Stimulated activated naive B cell treated with anti-CD40 and anti-IgM and Interleukin-4, amounts not matched to agents 10 μg/mL and 1 μg/mL and 100 μg/mL, for 72 hours (primary cell): Measurements from ENCODE around the gene HPSE.
A peak's percentile ranks its signal among the peaks of the same experiment; 100 is the strongest.

ENCODE experiments used
- ATAC-seq, 2 donors: fragments of 150-1000 bp; cut with Tn5 transposase; replicated peaks; 2 replicates each; pipeline ENCODE4 v1.10.0; 2021; ENCODE audit warnings: moderate library complexity in 1 of 2
- DNase-seq: peaks from one replicate; pipeline ENCODE4 v3.0.0; 2021
- H3K27ac Mint-ChIP-seq: one replicate; pipeline ENCODE4 v1.8.0; 2022; ENCODE audit warnings: mild to moderate bottlenecking, mixed read lengths
- H3K27me3 Mint-ChIP-seq, 2 donors: one replicate each; pipeline ENCODE4 v1.8.0; 2022; ENCODE audit warnings: mixed read lengths in 2 of 2
- H3K36me3 Mint-ChIP-seq, 2 donors: one replicate each; pipeline ENCODE4 v1.8.0; 2022; ENCODE audit warnings: mixed read lengths in 2 of 2, mild to moderate bottlenecking in 1 of 2
- H3K4me1 Mint-ChIP-seq, 2 donors: one replicate each; pipeline ENCODE4 v1.8.0; 2022; ENCODE audit warnings: mixed read lengths in 2 of 2, mild to moderate bottlenecking in 1 of 2
- H3K4me3 Mint-ChIP-seq, 2 donors: one replicate each; pipeline ENCODE4 v1.8.0; 2022; ENCODE audit warnings: mild to moderate bottlenecking in 2 of 2, mixed read lengths in 2 of 2, moderate library complexity in 1 of 2
- H3K9me3 Mint-ChIP-seq, 2 donors: one replicate each; pipeline ENCODE4 v1.8.0; 2022; ENCODE audit warnings: mixed read lengths in 2 of 2, mild to moderate bottlenecking in 1 of 2

The HPSE gene

GRCh38 chr4:83334425-83335241, at the start of gene HPSE:
TSS of gene HPSE (minus strand) at chr4:83334848. CDS start at chr4:83334782, 66 bp downstream.
- DNase-seq (peak; percentile 15), ATAC-seq (peak; percentile 82 to 87)
- H3K9me3 Mint-ChIP-seq = peaks cover 0 to 4% of the 10 kb centered on the region in 2 donors
- peaks cover 2 to 3% of the 10 kb centered on the region in 2 donors for H3K36me3 Mint-ChIP-seq
- H3K4me3 Mint-ChIP-seq = peak within 1 kb of the TSS; percentile 91 to 93
- peaks cover 10 to 25% of the 10 kb centered on the region in 2 donors for H3K4me1 Mint-ChIP-seq
- peak within 1 kb of the TSS; percentile 25 for H3K27ac Mint-ChIP-seq
- peaks cover 12% of the 10 kb centered on the region in 2 donors for H3K27me3 Mint-ChIP-seq

GRCh38 chr4:83382850-83383249, 48.2 kb upstream of the HPSE start:
- Mint-ChIP-seq H3K4me1 (peaks cover 13 to 23% of the 10 kb centered on the region in 2 donors), H3K36me3 (peaks cover 12 to 18% of the 10 kb centered on the region in 2 donors), H3K9me3 (peaks cover 8 to 24% of the 10 kb centered on the region in 2 donors), H3K27me3 (no peaks in the 10 kb centered on the region), H3K4me3 (no peak overlapping the region), H3K27ac (no peak overlapping the region)
- ATAC-seq = no peak
- DNase-seq = no peak

GRCh38 chr4:83381173-83381572, 46.5 kb upstream of the HPSE start:
- H3K4me3 Mint-ChIP-seq = no peak overlapping the region
- no peak overlapping the region for H3K27ac Mint-ChIP-seq
- no peak for DNase-seq
- H3K27me3 Mint-ChIP-seq = no peaks in the 10 kb centered on the region
- H3K9me3 Mint-ChIP-seq = peaks cover 14 to 34% of the 10 kb centered on the region in 2 donors
- ATAC-seq = no peak
- peaks cover 14 to 29% of the 10 kb centered on the region in 2 donors for H3K36me3 Mint-ChIP-seq
- peaks cover 3 to 7% of the 10 kb centered on the region in 2 donors for H3K4me1 Mint-ChIP-seq

GRCh38 chr4:83378419-83378818, 43.8 kb upstream of the HPSE start:
- Mint-ChIP-seq H3K4me3 (no peak overlapping the region), H3K27me3 (no peaks in the 10 kb centered on the region), H3K27ac (no peak overlapping the region), H3K4me1 (no peaks in the 10 kb centered on the region), H3K36me3 (peaks cover 18 to 34% of the 10 kb centered on the region in 2 donors), H3K9me3 (peaks cover 19 to 39% of the 10 kb centered on the region in 2 donors)
- DNase-seq = peak; percentile 13
- no peak for ATAC-seq

DNA sequence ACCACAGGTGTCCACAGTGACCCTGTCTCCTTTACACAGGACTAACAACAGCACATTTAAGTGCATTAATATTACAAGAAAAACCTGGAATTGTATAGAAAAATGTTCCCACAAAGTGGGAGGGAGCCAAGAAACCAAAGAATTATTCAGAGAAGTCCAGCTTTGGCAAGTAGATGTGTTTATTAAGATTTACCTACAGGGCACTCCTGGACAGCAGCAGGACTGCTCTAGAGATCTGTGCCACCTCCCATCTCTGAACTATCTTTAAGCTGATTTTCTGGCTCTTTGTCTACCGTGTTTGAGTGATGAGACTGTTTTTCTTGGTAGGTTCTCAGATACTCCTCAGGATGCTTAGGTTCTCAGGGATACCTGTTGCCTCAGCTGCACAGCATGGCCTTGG, 38.3 kb upstream of the HPSE start:
- ATAC-seq = no peak
- no peak overlapping the region for H3K4me3 Mint-ChIP-seq

DNA sequence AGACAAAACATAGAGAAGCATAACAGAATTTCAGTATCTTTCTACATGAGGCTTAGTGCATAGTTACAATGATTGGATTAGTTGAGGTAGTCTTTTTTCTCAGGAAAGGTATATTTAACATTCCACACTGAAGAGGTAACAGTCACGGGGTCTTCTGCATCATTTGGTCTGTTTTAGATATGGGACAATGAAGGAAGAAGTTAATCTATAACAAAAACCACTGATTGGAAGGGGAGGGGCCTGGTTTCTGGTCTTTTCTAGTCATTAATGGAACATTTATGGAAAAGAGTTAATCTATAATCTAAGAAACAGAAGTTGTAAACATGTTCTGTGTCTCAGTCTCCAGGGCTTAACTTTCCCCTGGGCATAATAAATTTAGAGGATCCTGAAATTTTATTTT, 37.3 kb upstream of the HPSE start:
- no peak overlapping the region for H3K27ac Mint-ChIP-seq
- peaks cover 6 to 14% of the 10 kb centered on the region in 2 donors for H3K4me1 Mint-ChIP-seq
- DNase-seq (no peak), ATAC-seq (no peak)
- no peak overlapping the region for H3K4me3 Mint-ChIP-seq
- peaks cover 9% of the 10 kb centered on the region in 2 donors for H3K9me3 Mint-ChIP-seq
- H3K27me3 Mint-ChIP-seq = no peaks in the 10 kb centered on the region
- H3K36me3 Mint-ChIP-seq = peaks cover 7 to 8% of the 10 kb centered on the region in 2 donors

More for the DNA sequence above, 38.3 kb upstream of the HPSE start:
- peaks cover 6 to 14% of the 10 kb centered on the region in 2 donors for H3K4me1 Mint-ChIP-seq
- peaks cover 12 to 17% of the 10 kb centered on the region in 2 donors for H3K9me3 Mint-ChIP-seq
- peaks cover 8 to 18% of the 10 kb centered on the region in 2 donors for H3K36me3 Mint-ChIP-seq
- no peak for DNase-seq
- no peaks in the 10 kb centered on the region for H3K27me3 Mint-ChIP-seq
- H3K27ac Mint-ChIP-seq = no peak overlapping the region

DNA sequence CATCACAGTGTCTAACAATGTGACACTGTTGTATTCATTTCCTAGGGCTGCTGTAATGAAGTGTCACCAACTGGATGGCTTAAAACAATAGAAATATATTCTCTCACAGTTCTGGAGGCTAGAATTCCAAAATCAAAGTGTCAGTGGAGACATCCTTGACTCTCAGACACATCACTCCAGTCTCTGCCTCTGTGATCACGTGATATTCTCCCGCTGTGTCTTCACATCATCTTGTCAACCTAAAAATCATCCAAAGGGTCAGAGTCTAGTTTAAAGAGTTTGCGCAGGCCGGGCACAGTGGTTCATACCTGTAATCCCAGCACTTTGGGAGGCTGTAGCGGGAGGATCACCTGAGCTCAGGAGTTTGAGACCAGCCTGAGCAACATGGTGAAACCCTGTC, 36.6 kb upstream of the HPSE start:
- H3K27ac Mint-ChIP-seq = no peak overlapping the region
- H3K27me3 Mint-ChIP-seq = no peaks in the 10 kb centered on the region

DNA sequence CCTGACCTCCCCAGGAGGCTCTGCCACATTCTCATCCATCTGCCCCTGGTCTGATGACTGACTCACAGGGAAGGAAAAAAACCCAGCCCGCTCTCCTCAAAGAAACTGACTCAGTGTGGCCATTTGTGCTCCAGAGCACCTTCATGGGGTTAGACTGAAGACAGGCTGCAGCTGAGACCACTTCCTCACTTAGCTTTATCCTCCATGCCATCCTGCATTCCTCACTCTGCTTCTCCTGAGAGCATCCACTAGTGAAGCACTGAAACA, 35.9 kb upstream of the HPSE start:
- ATAC-seq (peak in 1 of 2 donors; percentile 21), DNase-seq (no peak)
- H3K9me3 Mint-ChIP-seq = no peaks in the 10 kb centered on the region
- peaks cover 0 to 2% of the 10 kb centered on the region in 2 donors for H3K36me3 Mint-ChIP-seq
- H3K27me3 Mint-ChIP-seq = no peaks in the 10 kb centered on the region
- no peak overlapping the region for H3K4me3 Mint-ChIP-seq
- peaks cover 6 to 14% of the 10 kb centered on the region in 2 donors for H3K4me1 Mint-ChIP-seq
- no peak overlapping the region for H3K27ac Mint-ChIP-seq

More for the DNA sequence above, 36.6 kb upstream of the HPSE start:
- DNase-seq (no peak), ATAC-seq (no peak)
- Mint-ChIP-seq H3K36me3 (peaks cover 5 to 6% of the 10 kb centered on the region in 2 donors), H3K4me3 (no peak overlapping the region), H3K4me1 (peaks cover 6 to 14% of the 10 kb centered on the region in 2 donors), H3K9me3 (peaks cover 6% of the 10 kb centered on the region in 2 donors)

GRCh38 chr4:83369831-83370639, 35.4 kb upstream of the HPSE start:
- peaks cover 0 to 2% of the 10 kb centered on the region in 2 donors for H3K36me3 Mint-ChIP-seq
- H3K27me3 Mint-ChIP-seq = no peaks in the 10 kb centered on the region
- ATAC-seq = peak; percentile 63 to 67
- H3K4me1 Mint-ChIP-seq = peaks cover 6 to 14% of the 10 kb centered on the region in 2 donors
- H3K4me3 Mint-ChIP-seq = no peak overlapping the region
- no peaks in the 10 kb centered on the region for H3K9me3 Mint-ChIP-seq
- H3K27ac Mint-ChIP-seq = no peak overlapping the region
- no peak for DNase-seq

GRCh38 chr4:83364312-83364711, 29.7 kb upstream of the HPSE start:
- no peak overlapping the region for H3K27ac Mint-ChIP-seq
- no peak for DNase-seq

GRCh38 chr4:83362492-83363329, 28.1 kb upstream of the HPSE start:
- Mint-ChIP-seq H3K36me3 (no peaks in the 10 kb centered on the region), H3K27me3 (no peaks in the 10 kb centered on the region), H3K4me1 (peaks cover 6 to 7% of the 10 kb centered on the region in 2 donors), H3K9me3 (no peaks in the 10 kb centered on the region), H3K27ac (no peak overlapping the region), H3K4me3 (no peak overlapping the region)
- ATAC-seq = peak; percentile 68 to 79
- DNase-seq = no peak

More at GRCh38 chr4:83364312-83364711, 29.7 kb upstream of the HPSE start:
- H3K4me1 Mint-ChIP-seq = peaks cover 6% of the 10 kb centered on the region in 2 donors
- H3K9me3 Mint-ChIP-seq = no peaks in the 10 kb centered on the region
- H3K27me3 Mint-ChIP-seq = no peaks in the 10 kb centered on the region
- H3K36me3 Mint-ChIP-seq = no peaks in the 10 kb centered on the region
- H3K4me3 Mint-ChIP-seq = no peak overlapping the region
- ATAC-seq = no peak

GRCh38 chr4:83361416-83362103, 26.9 kb upstream of the HPSE start:
- no peaks in the 10 kb centered on the region for H3K27me3 Mint-ChIP-seq
- peaks cover 11 to 17% of the 10 kb centered on the region in 2 donors for H3K4me1 Mint-ChIP-seq
- DNase-seq = no peak
- H3K36me3 Mint-ChIP-seq = no peaks in the 10 kb centered on the region
- H3K4me3 Mint-ChIP-seq = no peak overlapping the region
- peak overlapping the region; percentile 47 for H3K27ac Mint-ChIP-seq
- ATAC-seq = peak; percentile 50 to 64
- H3K9me3 Mint-ChIP-seq = no peaks in the 10 kb centered on the region

GRCh38 chr4:83360018-83360417, 25.4 kb upstream of the HPSE start:
- Mint-ChIP-seq H3K27ac (no peak overlapping the region), H3K27me3 (no peaks in the 10 kb centered on the region), H3K36me3 (peaks cover 0 to 2% of the 10 kb centered on the region in 2 donors), H3K4me3 (no peak overlapping the region), H3K4me1 (peaks cover 14 to 17% of the 10 kb centered on the region in 2 donors), H3K9me3 (no peaks in the 10 kb centered on the region)
- DNase-seq (no peak), ATAC-seq (no peak)
